Retinal pigment epithelial cell (primary cell): ENCODE measurements around the gene SPTA1.

Source experiments
- DNase-seq: peaks from one replicate; pipeline ENCODE4 v3.0.0-alpha.2; 2010; ENCODE audit warnings: low read depth
- H3K4me3 ChIP-seq: 2 replicates; pipeline ENCODE4 v1.5.1; 2011; ENCODE audit warnings: mild to moderate bottlenecking, low read length, control low read depth, moderate library complexity
- TF ChIP-seq, protein P1 (sequence below): conservative IDR thresholded peaks from 2 replicates; pipeline ENCODE4 v1.5.1; 2011; ENCODE audit warnings: low read depth, low read length, control low read depth, inconsistent platforms

The SPTA1 gene

GRCh38 chr1:158720620-158721019, 34.1 kb upstream of the SPTA1 start, which contains the start of gene OR6K3:
TSS of gene OR6K3 (minus strand) at chr1:158720720. CDS start at chr1:158718115, 2,605 bp downstream.
- H3K4me3 ChIP-seq, result no peak within 1 kb of the TSS
- no peak for DNase-seq
- TF ChIP-seq, protein P1, sequence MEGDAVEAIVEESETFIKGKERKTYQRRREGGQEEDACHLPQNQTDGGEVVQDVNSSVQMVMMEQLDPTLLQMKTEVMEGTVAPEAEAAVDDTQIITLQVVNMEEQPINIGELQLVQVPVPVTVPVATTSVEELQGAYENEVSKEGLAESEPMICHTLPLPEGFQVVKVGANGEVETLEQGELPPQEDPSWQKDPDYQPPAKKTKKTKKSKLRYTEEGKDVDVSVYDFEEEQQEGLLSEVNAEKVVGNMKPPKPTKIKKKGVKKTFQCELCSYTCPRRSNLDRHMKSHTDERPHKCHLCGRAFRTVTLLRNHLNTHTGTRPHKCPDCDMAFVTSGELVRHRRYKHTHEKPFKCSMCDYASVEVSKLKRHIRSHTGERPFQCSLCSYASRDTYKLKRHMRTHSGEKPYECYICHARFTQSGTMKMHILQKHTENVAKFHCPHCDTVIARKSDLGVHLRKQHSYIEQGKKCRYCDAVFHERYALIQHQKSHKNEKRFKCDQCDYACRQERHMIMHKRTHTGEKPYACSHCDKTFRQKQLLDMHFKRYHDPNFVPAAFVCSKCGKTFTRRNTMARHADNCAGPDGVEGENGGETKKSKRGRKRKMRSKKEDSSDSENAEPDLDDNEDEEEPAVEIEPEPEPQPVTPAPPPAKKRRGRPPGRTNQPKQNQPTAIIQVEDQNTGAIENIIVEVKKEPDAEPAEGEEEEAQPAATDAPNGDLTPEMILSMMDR, result no peak

- no peak for DNase-seq
- TF ChIP-seq, protein P1, result no peak
- H3K4me3 ChIP-seq, result no peak overlapping the region
Observed at GRCh38 chr1:158719664-158720063, 33.1 kb upstream of the SPTA1 start.

DNA sequence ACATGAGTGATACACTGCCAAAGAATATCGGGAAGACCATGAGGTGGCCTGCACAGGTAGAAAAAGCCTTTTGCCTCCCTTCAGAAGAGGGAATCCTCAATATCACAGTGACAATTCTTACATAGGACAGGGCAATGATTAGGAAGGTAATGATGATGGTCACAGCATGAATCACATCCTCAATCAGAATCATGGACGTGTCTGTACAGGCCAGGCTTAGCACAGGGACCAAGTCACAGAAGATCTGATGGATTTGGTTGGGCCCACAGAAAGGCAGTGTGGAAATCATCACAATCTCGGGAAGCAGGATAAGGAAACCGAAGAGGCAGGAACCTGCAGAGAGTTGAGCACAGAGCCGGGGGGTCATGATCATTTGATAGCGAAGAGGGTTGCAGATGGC, 30.8 kb upstream of the SPTA1 start:
- H3K4me3 ChIP-seq, result no peak overlapping the region
- TF ChIP-seq, protein P1, result no peak
- DNase-seq, result no peak

DNA sequence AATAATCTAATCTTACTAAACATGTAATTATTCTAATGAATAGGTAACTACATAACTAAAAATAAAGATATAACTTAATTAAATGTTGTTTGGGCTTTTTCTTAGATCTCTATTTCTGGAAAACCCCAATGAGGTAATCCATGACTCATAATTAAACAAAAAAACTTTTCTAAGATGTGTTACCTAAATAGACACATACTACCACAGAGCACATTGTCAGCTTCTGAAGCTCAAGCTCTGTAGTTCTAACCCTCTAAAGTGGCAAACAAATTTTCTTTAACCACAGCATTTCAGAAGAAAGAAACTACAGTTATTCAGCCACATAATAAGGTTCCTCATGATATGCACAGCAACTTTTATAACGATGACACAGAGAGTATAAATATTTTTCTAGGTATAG, 29.8 kb upstream of the SPTA1 start:
- no peak for DNase-seq
- TF ChIP-seq, protein P1, result no peak
- no peak overlapping the region for H3K4me3 ChIP-seq

- no peak overlapping the region for H3K4me3 ChIP-seq
- TF ChIP-seq, protein P1, result no peak
- no peak for DNase-seq
Observed at GRCh38 chr1:158714754-158715153, 28.2 kb upstream of the SPTA1 start.

DNA sequence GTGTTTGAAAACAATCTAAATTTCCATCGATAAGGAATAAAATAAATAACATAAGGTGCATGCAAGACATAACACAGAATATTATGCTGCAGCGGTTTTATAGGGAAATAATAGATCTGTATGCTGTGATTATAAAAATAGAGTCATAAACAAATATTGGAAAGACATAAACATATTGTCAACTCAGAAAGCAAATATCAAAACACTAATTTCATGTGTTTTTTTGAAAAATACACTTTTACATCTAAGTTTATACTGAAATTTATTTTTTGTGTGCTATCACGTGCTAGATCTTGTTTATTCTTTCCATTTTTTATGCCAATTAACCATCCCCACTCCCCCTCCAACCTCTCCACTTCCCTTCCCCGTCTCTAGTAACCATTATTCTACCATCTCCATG, 24.6 kb upstream of the SPTA1 start:
- no peak for DNase-seq
- no peak overlapping the region for H3K4me3 ChIP-seq
- TF ChIP-seq, protein P1, result no peak

GRCh38 chr1:158706096-158706495, 19.6 kb upstream of the SPTA1 start:
- no peak overlapping the region for H3K4me3 ChIP-seq
- TF ChIP-seq, protein P1, result no peak
- DNase-seq, result no peak
